GM12865 (cell line): ENCODE data around the gene TBC1D22A.

Source experiments
- DNase-seq: peaks from one replicate; pipeline ENCODE4 v3.0.0; 2010; ENCODE audit warnings: low read depth
- H3K4me3 ChIP-seq: 2 replicates; pipeline ENCODE4 v1.5.1; 2011; ENCODE audit warnings: mild to moderate bottlenecking, low read depth, low read length, control low read depth
- CTCF ChIP-seq: IDR thresholded peaks from 2 replicates; pipeline ENCODE4 v1.5.1; 2011; ENCODE audit warnings: low read length, control low read depth, low read depth, inconsistent platforms; ENCODE audit not compliant: insufficient read depth; ENCODE audit errors: missing control alignments

TBC1D22A gene

GRCh38 chr22:46766611-46767010, 4.2 kb downstream of the TBC1D22A start:
- no peak overlapping the region for H3K4me3 ChIP-seq

GRCh38 chr22:46767249-46767985, 5.0 kb downstream of the TBC1D22A start:
- DNase-seq = no peak
- no peak for TF ChIP-seq CTCF
- H3K4me3 ChIP-seq = no peak overlapping the region; the same call in 1 of the 2 replicates

More at GRCh38 chr22:46766611-46767010, 4.2 kb downstream of the TBC1D22A start:
- DNase-seq = no peak
- TF ChIP-seq CTCF = no peak

- TF ChIP-seq CTCF = no peak
- DNase-seq = peak; percentile 76
- H3K4me3 ChIP-seq = peak overlapping the region; percentile 54
Measured at GRCh38 chr22:46769191-46769675, 6.8 kb downstream of the TBC1D22A start.

- no peak for DNase-seq
- no peak for TF ChIP-seq CTCF
- H3K4me3 ChIP-seq = peak overlapping the region; percentile 54
Measured at GRCh38 chr22:46769706-46770105, 7.3 kb downstream of the TBC1D22A start.

GRCh38 chr22:46770151-46770641, 7.7 kb downstream of the TBC1D22A start:
- peak overlapping the region; percentile 54 for H3K4me3 ChIP-seq
- no peak for TF ChIP-seq CTCF
- DNase-seq = no peak

GRCh38 chr22:46770726-46771125, 8.3 kb downstream of the TBC1D22A start:
- peak; percentile 68 for DNase-seq
- peak overlapping the region; percentile 54 for H3K4me3 ChIP-seq
- TF ChIP-seq CTCF = no peak
